Stomach smooth muscle (tissue), 2 donors: ENCODE measurements around the gene MACROH2A2.
"Not testable (repeated sequence)": the region's sequence is repeated elsewhere in the genome, so short reads cannot be mapped to it uniquely, and the experiment has no call there.

ENCODE experiments used
- H3K27ac ChIP-seq: one replicate; pipeline ENCODE4 v1.7.0; 2013; ENCODE audit warnings: mild to moderate bottlenecking, low read length, inconsistent platforms
- H3K27me3 ChIP-seq, 2 donors: one replicate each; pipeline ENCODE4 v1.7.0; 2013; ENCODE audit warnings: low read length in 2 of 2; ENCODE audit not compliant: insufficient read depth in 2 of 2, control insufficient read depth in 1 of 2
- H3K36me3 ChIP-seq, 2 donors: one replicate each; pipeline ENCODE4 v1.7.0; 2013; ENCODE audit warnings: low read length in 2 of 2; ENCODE audit not compliant: control insufficient read depth in 2 of 2, insufficient read depth in 2 of 2
- H3K4me1 ChIP-seq: one replicate; pipeline ENCODE4 v1.7.0; 2013; ENCODE audit warnings: low read length; ENCODE audit not compliant: control insufficient read depth, insufficient read depth
- H3K4me3 ChIP-seq, 2 donors: one replicate each; pipeline ENCODE4 v1.7.0; 2013; ENCODE audit warnings: low read length in 2 of 2
- H3K9ac ChIP-seq, 2 donors: one replicate each; pipeline ENCODE4 v1.7.0; 2013; ENCODE audit warnings: low read length in 2 of 2, mild to moderate bottlenecking in 1 of 2
- H3K9me3 ChIP-seq, 2 donors: one replicate each; pipeline ENCODE4 v1.7.0; 2013; ENCODE audit warnings: low read length in 2 of 2; ENCODE audit not compliant: control insufficient read depth in 2 of 2
- donor health status: healthy.
- donor health status: Pancreatic carcinoma.

Gene MACROH2A2

GRCh38 chr10:70052462-70053217, at the start of gene MACROH2A2:
Gene MACROH2A2 (plus strand): TSS chr10:70052846. CDS start chr10:70075659, 22,813 bp downstream.
- Histone ChIP-seq H3K4me1 (peaks cover 17% of the 10 kb centered on the region), H3K27me3 (peaks cover 0 to 2% of the 10 kb centered on the region in 2 donors), H3K9ac (peak within 1 kb of the TSS; percentile 62 to 64), H3K27ac (peak within 1 kb of the TSS; percentile 53), H3K4me3 (peak within 1 kb of the TSS; percentile 75 to 82), H3K36me3 (no peaks in the 10 kb centered on the region), H3K9me3 (no peaks in the 10 kb centered on the region)

- no peak overlapping the region for H3K4me3 ChIP-seq
- H3K4me1 ChIP-seq, result no peaks in the 10 kb centered on the region
- H3K27ac ChIP-seq, result no peak overlapping the region
- H3K9me3 ChIP-seq, result no peaks in the 10 kb centered on the region
- no peaks in the 10 kb centered on the region for H3K36me3 ChIP-seq
- no peak overlapping the region for H3K9ac ChIP-seq
- peaks cover 2 to 3% of the 10 kb centered on the region in 2 donors for H3K27me3 ChIP-seq
These were observed 45.4 kb upstream of the MACROH2A2 start for GRCh38 chr10:70007116-70007820.

- Histone ChIP-seq H3K4me3 (no peak overlapping the region), H3K9ac (no peak overlapping the region), H3K27me3 (peaks cover 0 to 2% of the 10 kb centered on the region in 2 donors), H3K36me3 (no peaks in the 10 kb centered on the region), H3K9me3 (peaks cover 3 to 8% of the 10 kb centered on the region in 2 donors), H3K4me1 (no peaks in the 10 kb centered on the region), H3K27ac (no peak overlapping the region)
These were observed 21.4 kb upstream of the MACROH2A2 start for GRCh38 chr10:70031215-70031614.

GRCh38 chr10:70032667-70033289, 19.9 kb upstream of the MACROH2A2 start:
- Histone ChIP-seq H3K9me3 (peaks cover 3 to 8% of the 10 kb centered on the region in 2 donors), H3K27me3 (peaks cover 0 to 2% of the 10 kb centered on the region in 2 donors), H3K36me3 (no peaks in the 10 kb centered on the region), H3K4me3 (no peak overlapping the region), H3K27ac (no peak overlapping the region), H3K4me1 (no peaks in the 10 kb centered on the region), H3K9ac (no peak overlapping the region)

DNA sequence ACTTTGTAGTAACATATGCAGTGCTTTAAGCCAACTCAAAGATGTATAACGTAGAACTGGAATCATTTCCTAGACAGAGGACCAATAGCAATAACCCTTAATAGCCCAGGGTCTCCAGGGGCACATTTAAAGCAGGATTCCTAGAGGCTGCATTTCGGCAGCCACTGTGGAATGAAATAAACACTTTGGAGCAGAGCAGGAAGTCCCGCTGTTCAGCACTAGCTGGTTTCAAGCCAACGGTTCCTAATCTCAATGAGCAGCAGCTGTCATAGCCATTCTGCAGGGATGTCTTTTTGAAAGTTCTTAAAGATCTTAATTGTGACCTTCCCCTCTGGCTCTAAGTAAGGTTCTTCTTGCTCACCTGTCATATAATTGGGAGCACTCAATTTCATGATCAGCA, 18.4 kb upstream of the MACROH2A2 start:
- Histone ChIP-seq H3K4me3 (no peak overlapping the region), H3K27ac (no peak overlapping the region), H3K4me1 (no peaks in the 10 kb centered on the region), H3K36me3 (no peaks in the 10 kb centered on the region), H3K27me3 (peaks cover 2 to 6% of the 10 kb centered on the region in 2 donors), H3K9ac (no peak overlapping the region), H3K9me3 (peaks cover 3 to 12% of the 10 kb centered on the region in 2 donors)

DNA sequence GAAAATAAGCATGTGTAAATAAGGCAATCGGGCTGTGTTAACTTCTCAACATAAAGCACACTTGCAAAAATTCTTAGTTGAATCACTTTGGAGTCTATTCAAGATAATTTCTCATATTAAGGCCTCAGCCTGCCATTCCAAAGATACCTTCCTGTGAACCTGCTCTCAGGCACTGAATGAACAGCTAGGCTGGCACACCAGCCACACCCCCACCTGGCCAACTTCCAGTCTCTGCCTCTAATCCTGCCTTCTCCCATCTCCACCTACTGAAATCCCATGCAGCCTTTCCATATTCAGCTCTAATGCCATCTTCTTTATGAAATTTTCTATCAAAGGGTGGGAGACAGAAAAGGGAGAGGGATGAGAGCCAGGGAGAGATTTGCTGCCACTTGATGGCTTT, 17.1 kb upstream of the MACROH2A2 start:
- no peak overlapping the region for H3K27ac ChIP-seq
- H3K36me3 ChIP-seq, result no peaks in the 10 kb centered on the region
- peaks cover 0 to 8% of the 10 kb centered on the region in 2 donors for H3K9me3 ChIP-seq
- H3K4me1 ChIP-seq, result no peaks in the 10 kb centered on the region
- no peak overlapping the region for H3K9ac ChIP-seq
- H3K27me3 ChIP-seq, result peaks cover 2 to 6% of the 10 kb centered on the region in 2 donors
- no peak overlapping the region for H3K4me3 ChIP-seq

DNA sequence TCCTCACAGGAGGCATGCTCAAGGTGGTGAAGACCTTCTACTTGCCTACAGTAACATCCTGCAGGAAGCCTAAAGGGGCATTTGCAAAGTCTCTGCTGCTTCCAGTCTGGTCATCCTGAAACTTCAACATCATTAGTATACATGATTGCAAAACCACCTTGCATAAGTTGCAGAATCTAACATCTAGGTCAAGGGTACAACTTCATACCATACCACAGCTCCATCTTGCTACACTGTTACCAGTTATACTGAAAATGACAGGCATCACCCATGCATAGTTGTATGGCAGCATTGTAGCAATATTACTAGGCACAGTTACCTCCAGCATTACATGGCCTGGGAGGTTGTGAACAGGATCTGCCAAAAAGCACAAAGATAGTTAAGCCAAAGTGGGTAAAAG, 13.7 kb upstream of the MACROH2A2 start:
- Histone ChIP-seq H3K9me3 (peaks cover 0 to 4% of the 10 kb centered on the region in 2 donors), H3K36me3 (no peaks in the 10 kb centered on the region), H3K27ac (no peak overlapping the region), H3K9ac (no peak overlapping the region), H3K4me1 (no peaks in the 10 kb centered on the region), H3K4me3 (no peak overlapping the region), H3K27me3 (peaks cover 2 to 6% of the 10 kb centered on the region in 2 donors)

- no peaks in the 10 kb centered on the region for H3K4me1 ChIP-seq
- H3K9ac ChIP-seq, result no peak overlapping the region
- no peaks in the 10 kb centered on the region for H3K36me3 ChIP-seq
- peaks cover 2 to 4% of the 10 kb centered on the region in 2 donors for H3K27me3 ChIP-seq
- H3K9me3 ChIP-seq, result peaks cover 0 to 4% of the 10 kb centered on the region in 2 donors
- no peak overlapping the region for H3K27ac ChIP-seq
- no peak overlapping the region for H3K4me3 ChIP-seq
These were observed 11.6 kb upstream of the MACROH2A2 start for GRCh38 chr10:70041016-70041415.

GRCh38 chr10:70041739-70042138, 10.9 kb upstream of the MACROH2A2 start:
- H3K9me3 ChIP-seq, H3K4me1 ChIP-seq, H3K27me3 ChIP-seq, H3K36me3 ChIP-seq, H3K9ac ChIP-seq, H3K27ac ChIP-seq, H3K4me3 ChIP-seq: not testable (repeated sequence)

DNA sequence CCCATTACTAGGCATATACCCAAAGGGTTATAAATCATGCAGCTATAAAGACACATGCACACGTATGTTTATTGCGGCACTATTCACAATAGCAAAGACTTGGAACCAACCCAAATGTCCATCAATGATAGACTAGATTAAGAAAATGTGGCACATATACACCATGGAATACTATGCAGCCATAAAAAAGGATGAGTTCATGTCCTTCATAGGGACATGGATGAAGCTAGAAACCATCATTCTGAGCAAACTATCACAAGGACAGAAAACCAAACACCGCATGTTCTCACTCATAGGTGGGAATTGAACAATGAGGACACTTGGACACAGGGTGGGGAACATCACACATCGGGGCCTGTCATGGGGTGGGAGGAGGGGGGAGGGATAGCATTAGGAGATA, 5.6 kb upstream of the MACROH2A2 start:
- not testable (repeated sequence) for H3K36me3 ChIP-seq, H3K9ac ChIP-seq

More for the DNA sequence above, 5.6 kb upstream of the MACROH2A2 start:
- not testable (repeated sequence) for H3K4me1 ChIP-seq, H3K27ac ChIP-seq, H3K9me3 ChIP-seq, H3K27me3 ChIP-seq, H3K4me3 ChIP-seq
